Activated T-cell treated with anti-CD3 and anti-CD28 coated beads for 24 hours (primary cell): ENCODE measurements around the gene RHOBTB3.
"Not testable (repeated sequence)": the region's sequence is repeated elsewhere in the genome, so short reads cannot be mapped to it uniquely, and the experiment has no call there.

Experiments
- DNase-seq: peaks from one replicate; pipeline ENCODE4 v3.0.0-alpha.2; 2020; ENCODE audit warnings: low read depth

Gene RHOBTB3

DNA sequence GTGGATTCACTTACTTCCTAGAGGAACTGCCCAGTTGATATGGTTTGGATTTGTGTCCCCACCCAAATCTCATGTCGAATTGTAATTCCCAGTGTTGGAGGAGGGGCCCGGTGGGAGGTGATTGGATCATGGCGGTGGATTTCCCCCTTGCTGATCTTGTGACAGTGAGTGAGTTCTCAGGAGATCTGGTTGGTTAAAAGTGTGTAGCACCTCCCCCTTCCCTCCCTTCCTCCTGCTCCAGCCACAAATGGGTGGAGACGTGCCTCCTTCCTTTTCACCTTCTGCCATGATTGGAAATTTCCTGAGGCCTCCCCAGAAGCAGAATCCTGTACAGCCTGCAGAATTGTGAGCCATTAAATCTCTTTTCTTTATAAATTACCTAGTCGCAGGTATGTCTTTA is 17.9 kb upstream of the RHOBTB3 start:
- not testable (repeated sequence) for DNase-seq

DNA sequence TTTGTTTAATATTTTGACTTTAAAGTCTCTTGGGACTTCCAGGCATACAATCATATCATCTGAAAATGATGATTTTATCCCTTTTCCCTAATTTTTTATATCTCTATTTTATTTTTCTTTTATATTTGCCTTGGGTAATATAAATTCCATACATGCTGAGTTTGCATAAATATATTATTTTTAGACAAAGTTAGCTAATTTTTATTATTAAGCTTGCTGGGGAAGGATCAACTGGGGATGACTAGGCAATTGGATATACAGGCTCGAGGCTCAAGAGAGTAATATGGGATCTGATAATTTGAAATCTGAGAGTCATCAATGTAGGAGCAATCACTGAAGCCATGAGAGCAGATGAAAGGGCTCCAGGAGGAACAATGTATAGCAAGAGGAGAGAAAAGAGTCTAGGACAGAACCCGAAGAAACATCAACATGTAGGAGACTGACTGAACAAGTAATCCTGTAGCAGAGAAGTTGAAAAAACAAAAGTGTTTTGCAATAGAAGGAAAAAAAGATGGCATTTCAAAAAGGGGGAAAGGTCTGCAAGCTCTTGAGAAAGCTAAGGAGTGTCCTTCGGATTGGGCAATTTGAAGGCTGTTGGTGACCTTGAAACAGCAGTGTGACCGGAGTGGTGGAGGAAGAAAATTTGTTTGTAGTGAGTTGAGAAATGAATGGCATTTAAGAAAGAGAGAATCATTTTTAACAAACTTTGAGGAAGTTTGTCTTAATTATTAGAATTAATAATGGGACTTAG is 17.0 kb upstream of the RHOBTB3 start:
- no peak for DNase-seq

DNA sequence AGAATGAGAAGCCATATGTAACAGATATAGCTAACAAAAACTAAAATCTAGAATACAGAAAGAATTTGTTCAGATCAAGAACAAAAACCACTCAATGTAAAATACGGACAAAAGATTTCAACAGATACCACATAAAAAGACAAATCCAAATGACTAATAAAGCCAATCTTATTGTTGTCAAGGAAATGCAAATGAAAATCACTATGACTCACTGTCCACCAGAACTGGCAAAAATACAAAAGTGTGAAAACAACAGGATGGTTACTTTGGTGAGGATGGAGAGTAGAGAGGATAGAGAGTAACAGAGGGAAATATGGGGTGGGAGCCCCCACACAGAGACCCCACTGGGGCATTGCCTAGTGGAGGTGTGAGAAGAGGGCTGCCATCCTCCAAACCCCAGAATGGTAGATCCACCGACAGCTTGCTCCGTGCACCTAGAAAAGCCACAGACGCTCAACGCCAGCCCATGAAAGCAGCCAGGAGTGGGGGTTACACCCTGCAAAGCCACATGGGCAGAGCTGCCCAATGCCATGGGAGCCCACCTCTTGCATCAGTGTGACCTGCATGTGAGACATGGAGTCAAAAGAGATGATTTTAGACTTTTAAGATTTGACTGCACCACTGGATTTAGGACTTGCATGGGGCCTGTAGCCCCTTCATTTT is 15.2 kb upstream of the RHOBTB3 start:
- no peak for DNase-seq

DNA sequence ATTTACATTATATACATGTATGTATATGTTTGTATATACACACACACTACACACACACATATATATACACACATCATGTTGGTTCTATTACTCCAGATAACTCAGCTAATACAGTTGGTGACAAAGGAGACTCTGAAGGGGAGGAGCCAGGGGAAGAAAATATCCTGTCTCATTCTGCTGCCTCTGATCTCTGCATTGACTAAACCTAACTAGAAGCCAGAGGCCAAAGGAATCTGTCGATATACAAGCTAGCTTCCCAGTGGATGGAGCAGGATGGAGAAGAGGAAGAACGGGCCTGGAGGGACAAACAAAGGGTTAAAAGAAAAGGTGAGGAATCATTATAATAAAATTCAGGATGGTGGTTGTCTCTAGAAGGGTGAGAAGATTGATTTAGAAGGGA is 13.7 kb upstream of the RHOBTB3 start:
- DNase-seq, result no peak

DNA sequence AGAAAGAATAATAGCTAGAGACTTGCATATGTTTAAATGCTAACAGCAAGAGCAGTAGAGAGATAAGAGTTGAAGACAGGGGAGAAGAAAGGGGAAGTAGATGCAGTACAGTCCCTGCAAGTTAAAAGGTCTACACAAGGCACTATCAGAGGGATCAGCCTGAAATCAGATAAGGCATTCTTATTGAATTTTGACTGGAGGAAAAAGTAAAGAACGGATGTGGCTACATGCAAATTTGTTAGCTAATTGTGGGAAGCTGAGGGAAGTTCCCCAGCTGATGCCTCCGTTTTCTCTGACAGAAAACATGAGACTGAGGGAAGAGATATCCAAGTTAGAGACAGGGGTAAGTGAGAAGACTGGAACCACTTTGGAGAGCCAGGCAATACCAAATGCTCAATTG is 12.9 kb upstream of the RHOBTB3 start:
- no peak for DNase-seq

DNA sequence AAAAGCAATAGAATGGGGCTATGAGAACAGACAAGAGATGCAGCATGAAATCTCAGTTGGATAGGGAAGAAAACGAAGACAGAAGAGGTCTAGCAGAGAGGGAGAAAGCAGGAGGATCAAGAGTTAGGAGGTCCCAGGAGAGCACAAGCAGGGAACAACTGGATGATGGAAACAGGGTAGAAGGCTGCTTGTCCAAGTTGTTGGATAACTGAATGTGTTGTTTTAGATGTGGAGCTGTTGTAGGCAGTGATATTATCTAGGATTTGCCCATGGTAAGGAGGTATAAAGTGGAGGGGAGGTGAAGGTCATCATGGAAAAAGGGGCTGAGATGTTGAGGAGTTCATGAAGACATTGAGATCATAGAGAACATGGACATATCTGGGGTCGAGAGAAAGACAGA is 12.4 kb upstream of the RHOBTB3 start:
- DNase-seq, result no peak

DNA sequence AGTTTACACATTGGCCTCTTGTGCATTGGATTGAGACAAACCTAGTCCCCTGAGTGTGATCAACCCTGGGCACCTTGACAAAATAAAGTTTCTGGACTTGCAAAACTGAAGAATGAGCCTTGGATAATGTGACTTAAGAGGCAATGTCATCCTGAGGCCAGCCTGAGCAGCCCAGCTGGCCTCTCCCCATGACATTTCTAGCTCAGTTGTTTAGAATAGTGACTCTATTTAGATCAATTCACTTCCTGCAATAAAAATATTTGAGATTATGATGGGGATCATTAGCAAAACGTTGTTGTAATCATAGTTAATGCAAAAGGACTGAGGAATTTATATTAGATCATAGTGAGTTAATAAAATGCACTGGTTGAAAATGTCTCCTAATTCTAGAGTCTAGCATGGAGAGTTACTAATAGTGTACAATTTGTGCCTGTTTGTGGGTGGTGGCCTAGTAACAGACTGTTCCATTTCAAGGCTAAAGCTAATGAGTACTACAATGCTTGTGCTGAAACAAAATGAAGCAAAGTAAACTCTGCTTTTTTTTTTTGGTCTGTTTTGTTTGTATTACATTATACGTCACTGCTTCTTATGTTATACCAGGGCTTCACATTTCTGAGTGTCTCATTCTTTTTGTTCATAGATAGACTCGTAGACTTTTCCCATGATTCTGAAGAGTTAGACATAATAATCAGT is 10.9 kb upstream of the RHOBTB3 start:
- DNase-seq, result no peak

DNA sequence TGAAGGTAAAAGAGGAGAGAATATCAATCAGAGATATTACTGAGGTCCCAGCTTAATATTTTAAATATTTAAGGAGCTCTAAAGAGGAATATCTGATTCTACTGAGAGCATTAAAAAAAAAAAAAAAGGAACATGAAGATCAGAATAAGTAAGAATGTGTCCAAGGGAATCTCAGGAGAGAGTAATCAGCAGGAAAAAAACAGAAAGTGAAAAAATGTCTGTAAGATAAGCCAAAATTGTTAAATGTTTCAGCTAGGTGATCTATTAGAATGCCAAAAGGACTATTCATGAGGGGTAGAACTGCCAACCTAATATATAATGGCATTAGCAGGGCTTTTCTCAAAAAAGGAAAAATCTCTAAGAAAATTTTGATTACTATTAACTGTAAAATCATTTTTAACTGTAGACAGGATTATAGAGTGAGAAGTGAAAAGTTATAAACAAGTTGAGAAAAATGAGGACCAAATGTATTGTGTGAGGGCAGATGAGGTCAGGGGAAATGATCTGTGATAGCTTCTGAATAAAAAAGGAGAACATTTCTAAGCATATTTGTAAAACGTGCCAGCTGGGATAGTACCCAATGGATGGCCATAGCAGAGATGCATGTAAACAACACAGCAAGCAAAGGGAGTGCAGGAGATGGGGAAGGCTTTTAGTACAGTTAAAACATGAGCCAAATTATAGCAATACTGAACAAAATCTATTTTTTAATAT is 9.4 kb upstream of the RHOBTB3 start:
- no peak for DNase-seq

DNA sequence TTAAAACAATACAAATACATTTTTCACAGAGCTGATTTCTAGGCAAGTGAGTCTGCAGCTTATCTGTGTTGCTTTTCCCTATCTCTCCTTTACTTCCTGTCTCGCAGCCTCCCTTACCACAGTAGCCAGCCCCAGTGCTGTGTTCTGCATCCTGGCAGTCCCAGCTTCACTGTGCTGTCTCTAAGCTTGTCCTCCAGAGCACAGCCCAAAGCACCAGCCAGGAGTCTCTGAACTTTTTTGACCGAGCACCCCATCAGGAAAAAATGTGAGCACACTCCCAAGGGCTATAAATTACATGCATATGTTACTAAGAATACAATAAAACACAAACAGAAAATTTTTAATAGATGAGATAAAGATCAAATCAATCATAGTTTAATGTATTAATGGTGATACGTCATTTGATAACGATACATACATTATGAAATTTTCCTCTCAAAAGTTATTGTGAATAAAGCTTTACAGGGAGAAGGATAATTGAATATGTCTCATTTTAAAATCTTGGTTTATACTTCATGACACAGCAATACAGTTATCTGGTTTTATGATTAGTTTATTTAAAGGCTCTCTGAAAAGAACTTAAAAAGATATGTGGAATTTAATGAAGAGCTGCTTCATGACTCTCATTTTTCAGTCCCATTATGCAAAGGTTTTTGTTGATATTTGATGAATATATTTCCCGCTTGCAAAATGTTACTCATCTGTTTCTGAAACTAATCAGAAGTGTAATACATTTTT is 7.3 kb upstream of the RHOBTB3 start:
- DNase-seq, result no peak

DNA sequence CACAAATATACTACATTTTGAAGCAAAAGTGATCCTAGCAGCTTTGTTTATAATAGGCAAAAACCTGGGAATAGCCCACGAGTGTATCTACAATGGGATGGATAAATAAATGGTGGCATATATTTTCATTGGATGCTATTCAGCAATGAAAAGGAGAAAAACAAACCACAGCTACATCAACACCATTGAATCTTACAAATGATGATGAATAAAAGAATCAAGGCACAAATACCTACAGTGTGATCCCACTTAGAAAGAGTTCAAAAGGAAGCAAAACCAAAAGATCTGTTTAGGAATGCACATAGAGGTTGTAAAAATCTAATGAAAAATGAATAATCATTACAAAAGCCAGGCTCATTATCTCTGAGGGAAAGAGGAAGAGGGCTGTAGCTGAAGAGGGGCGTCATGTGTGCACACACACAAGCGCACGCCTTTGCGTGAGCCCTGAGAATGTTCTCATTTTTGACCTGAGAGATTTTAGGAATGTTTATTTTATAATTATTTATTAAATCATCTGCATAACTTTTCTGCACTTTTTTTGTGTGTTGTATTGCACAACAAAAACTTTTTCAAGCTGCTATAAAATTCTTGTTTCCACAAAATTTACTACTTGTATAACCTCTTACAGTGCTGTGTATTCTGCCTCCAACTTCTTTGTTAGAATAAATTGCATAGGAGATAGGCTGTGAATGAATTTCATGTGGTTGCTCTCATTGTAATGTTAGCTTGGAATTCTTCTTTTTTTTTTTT is 5.9 kb upstream of the RHOBTB3 start:
- no peak for DNase-seq

DNA sequence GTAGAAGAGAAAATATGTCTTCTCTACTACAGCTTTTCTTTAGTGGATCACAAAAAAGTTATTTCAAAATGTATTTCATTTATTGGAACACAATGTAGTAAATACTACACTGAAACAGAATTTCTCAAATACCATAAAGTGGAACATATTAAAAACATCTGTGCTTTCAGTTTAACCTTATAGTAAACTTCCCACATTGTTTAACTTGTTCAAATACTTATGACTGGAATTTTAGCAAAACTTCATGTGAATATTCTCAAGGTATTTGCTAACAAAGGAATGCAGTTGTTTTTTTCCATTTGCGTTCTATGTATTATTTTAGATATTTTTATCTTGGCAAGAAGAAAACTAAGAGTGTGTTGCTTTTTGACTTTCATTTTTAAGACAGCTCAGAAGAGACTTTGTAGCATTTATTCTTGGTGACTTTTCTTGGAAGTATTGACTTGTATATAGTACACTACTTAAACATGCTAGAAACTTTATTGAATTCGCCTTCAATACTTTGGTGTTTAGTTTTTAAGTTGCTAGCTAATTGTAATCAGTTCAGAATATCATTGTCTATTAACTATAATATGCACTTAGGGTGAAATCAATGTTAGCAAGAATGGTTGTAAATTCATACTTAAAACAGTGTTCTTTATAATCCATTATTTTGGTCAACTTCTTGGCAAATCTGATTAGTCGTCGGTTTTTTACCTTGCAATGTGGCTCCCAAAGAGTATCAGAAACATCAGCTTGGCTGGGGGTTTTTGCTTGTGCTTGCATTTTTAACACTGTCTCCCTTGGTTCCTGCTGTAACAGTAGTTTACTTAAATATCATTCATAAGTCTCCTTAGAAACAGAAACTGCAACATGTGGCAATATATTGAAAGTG is 5.0 kb upstream of the RHOBTB3 start:
- DNase-seq, result no peak

DNA sequence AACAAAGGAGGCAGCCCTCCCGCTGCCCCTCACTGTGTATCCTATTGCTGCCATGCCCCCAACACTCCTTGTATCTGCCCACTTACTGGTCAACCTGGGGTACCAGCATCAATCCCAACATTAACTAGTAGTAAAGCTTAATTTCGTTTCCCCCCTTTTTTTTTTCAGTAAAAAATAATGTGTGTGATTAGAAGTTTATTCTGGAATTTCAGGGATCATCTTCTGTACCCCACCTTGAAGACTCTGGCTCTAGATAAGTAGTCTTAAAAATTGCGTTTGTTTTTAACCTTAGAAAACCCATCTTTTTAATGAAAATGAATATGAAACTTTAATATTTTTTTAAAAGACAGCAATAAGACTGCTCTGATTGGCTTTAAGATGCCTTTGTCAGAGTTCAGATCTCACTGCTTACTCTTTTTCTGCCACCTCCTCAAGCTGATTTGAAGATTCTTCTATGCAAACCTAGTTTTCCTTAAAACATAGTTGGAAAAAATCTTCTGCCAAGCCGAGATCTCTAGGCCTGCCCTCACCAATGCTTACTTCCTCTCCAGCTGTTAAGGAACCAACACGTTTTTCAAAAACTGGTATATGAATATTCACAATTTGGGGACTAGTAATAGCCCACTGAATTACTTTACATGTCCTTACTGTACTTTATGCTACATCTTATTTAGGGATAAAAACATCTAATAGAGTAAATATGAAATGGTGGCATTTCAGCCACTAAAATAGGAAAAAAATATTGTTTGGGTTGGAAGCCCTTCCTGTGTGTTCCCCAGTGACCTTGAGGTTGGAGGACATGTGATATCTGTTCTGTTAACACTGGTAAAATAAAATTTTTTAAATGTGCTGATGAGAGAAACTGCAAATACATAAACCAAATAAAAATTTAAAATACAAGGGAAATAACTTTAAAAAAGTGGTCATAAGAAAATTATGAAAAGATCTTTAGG is 4.0 kb upstream of the RHOBTB3 start:
- DNase-seq, result no peak

DNA sequence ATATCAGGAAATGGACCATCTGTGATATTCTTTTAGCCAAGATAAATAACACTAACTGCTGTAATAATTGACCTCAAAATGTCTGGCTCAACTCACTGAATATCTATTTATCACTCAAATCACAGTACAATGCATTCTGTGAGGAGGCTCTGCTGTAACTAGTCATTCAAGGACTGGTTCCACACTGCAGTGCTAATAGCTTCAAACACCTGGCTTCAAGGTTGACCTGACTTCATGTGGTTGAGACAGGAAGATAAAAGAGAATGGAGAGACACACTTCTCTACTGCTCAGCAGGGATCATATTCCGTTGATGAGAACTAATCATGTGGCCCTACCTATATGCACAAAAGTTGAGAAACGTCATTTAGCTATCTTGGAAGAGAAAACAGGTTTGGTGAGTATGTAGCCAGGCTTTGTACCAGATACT is 3.4 kb upstream of the RHOBTB3 start:
- DNase-seq, result no peak

DNA sequence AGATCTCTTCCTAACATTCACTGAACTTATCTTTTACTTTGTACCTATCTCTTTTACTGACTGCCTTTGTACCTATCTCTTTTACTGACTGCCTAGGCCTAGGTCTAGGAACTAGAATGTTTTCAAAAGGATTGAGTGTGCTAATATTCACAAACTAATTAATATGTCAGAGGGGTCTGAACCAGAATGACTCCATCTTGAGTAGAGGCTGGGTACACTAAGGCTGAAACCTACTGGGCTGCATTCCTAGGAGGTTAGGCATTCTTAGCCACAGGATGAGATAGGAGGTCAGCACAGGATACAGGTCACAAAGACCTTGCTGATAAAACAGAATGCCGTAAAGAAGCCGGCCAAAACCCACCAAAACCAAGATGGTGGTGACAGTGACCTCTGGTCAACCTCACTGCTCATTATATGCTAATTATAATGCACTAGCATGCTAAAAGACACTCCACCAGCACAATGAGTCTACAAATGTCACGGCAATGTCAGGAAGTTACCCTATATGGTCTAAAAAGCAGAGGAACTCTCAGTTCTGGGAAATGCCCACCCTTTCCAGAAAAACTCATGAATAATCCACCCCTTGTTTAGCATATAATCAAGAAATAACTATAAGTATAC is 2.5 kb upstream of the RHOBTB3 start:
- DNase-seq, result no peak

DNA sequence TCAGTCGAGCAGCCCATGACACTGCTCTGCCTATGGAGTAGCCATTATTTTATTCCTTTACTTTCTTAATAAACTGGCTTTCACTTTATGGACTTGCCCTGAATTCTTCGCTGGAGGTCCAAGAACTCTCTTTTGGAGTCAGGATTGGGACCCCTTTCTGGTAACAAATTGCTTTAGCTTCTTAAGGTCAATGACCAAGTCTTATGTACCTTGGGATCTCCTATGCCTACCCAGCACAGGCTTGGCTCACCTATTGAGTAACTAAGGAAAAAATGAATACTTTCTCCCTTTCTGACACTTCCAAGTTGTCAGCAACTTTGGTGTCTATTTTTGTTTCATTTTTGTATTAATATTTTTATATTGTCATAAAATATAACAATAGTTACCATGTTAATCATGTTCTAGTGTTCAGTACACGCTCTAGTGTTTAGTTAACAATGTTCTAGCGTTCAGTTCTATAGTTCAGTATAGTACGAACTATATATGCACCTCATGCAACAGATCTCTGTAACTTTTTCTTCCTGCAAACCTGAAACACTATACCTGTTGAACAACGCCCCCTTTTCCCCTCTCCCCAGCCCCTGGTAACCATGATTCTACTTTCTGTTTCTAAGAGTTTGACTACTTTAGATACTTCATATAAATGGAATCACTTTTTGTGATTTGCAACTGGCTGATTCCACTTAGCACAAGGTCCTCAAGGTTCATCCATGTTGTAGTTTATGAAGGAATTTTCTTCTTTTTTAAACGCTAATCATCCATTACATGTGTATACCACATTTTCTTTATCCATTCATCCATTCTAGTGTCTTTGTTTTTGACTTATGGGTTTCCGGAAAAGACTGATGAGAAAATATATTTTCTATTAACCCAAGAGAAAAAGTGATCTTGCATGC is 1.8 kb upstream of the RHOBTB3 start:
- DNase-seq, result no peak

DNA sequence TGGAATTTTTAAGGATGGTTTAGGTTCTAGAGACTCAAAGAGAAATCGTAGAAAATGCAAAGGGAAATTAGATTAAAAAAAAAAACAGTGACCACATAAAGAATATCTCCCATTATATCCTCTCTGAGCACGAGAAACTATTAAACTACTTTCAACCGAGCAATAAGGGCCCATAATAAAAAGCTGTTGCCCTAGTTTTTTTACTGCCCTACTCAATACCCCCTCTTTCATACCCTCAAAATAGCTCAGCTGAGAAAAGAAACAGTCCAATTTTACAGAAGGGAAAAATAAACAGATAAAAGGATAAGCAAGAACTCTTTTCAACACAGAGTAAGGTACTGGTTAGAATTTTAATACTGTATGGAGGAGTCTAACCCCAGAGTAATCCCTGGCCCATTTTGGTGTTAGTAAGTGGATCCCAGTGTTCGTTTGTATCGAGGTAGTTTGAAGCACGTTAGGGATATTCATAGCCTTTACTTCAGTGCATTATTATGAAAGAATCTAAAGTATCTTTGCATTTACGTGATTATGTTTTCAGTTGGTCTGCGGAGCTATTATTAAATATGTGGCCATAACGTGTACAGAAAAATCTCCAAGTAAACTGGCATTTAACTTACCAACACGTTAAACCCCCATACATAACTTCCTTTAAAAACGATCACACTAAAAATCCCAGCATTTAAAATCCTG is 980 bp upstream of the RHOBTB3 start:
- DNase-seq, result no peak
